22Rv1 (cell line): ENCODE results near the gene MBNL2.

ENCODE experiments used
- H3K27ac ChIP-seq: fragments of 450-650 bp; 2 replicates; pipeline ENCODE4 v1.5.1; 2017
- ZFX ChIP-seq: fragments of 450-650 bp; IDR thresholded peaks from 2 replicates; pipeline ENCODE4 v1.6.1; 2017; ENCODE audit warnings: antibody characterized with exemption, borderline replicate concordance
- TF ChIP-seq, protein P1 (sequence below): fragments of 450-650 bp; IDR thresholded peaks from 2 replicates; pipeline ENCODE4 v1.5.1; 2017; ENCODE audit warnings: mild to moderate bottlenecking

Gene MBNL2

DNA sequence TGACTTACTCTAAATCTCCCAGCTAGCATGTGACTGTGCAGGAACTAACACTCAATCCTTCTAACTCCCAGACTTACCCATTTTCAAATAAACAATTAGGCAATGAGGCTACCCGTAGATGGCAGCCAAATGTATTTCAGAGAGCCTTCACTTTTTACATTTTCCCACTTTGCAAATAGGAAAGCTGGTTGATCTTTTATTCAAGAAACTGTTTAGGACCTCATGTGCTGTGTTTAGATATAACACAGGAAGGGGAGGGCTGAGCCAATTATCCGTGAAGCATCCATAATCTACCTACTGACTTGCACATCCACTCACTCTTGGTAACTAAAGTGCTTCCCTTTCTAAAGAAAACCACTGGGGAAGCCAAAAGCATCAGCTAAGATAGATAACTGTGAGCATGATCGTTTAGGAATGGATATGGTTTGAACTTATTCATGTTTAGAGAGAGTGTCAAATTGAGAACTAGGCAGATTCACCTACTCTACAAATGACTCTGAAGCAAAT lies 33.4 kb downstream of the MBNL2 start:
- no peak overlapping the region for H3K27ac ChIP-seq
- TF ChIP-seq, protein P1, sequence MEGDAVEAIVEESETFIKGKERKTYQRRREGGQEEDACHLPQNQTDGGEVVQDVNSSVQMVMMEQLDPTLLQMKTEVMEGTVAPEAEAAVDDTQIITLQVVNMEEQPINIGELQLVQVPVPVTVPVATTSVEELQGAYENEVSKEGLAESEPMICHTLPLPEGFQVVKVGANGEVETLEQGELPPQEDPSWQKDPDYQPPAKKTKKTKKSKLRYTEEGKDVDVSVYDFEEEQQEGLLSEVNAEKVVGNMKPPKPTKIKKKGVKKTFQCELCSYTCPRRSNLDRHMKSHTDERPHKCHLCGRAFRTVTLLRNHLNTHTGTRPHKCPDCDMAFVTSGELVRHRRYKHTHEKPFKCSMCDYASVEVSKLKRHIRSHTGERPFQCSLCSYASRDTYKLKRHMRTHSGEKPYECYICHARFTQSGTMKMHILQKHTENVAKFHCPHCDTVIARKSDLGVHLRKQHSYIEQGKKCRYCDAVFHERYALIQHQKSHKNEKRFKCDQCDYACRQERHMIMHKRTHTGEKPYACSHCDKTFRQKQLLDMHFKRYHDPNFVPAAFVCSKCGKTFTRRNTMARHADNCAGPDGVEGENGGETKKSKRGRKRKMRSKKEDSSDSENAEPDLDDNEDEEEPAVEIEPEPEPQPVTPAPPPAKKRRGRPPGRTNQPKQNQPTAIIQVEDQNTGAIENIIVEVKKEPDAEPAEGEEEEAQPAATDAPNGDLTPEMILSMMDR = no peak
- TF ChIP-seq ZFX = no peak

DNA sequence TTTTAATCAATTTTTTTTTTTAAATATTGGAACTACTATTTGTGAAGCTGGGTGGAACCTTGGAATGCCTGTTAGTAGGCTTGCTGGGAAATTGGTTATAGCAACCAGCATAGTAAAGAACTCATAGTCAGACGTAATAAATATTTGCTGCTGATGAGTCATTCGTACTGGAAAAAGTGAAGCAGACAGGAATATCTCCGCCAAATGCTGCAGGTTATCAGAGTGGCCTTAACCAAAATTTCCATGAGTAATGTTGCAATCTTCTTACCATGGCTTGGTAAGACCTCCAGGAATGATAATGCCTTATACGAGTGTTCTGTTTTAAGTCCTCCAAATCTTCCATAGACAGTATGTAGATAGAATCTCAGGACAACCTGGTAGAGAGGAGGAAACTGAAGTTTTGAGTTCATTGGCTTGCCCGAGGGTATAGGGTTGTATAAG lies 34.2 kb downstream of the MBNL2 start:
- no peak overlapping the region for H3K27ac ChIP-seq
- TF ChIP-seq, protein P1 = no peak
- no peak for TF ChIP-seq ZFX

DNA sequence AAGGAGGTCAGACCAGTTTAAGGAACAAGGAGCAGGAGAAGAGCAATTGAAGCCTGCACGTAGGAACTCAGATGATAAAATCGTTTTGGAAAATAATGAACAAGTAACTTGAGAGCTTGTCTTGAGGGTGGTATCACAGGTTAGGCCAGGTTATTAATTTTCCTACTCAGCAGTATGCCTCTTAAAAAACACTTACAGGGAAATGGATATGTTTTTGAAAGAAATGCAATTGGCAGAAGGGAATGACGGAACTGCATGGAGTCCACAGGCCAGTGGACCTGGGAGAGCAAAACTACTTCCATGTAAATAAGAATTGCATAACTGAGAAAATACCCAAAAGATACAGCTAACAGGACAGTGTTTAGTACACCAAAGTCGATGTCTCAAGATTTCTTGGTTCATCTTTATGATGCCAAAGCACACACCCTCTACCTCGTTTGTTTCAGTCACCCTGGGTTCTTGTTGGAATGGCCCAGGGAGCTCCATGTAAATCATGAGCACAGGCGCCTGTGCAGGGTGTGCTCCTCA lies 35.2 kb downstream of the MBNL2 start:
- TF ChIP-seq, protein P1 = no peak
- TF ChIP-seq ZFX = no peak
- H3K27ac ChIP-seq = no peak overlapping the region

DNA sequence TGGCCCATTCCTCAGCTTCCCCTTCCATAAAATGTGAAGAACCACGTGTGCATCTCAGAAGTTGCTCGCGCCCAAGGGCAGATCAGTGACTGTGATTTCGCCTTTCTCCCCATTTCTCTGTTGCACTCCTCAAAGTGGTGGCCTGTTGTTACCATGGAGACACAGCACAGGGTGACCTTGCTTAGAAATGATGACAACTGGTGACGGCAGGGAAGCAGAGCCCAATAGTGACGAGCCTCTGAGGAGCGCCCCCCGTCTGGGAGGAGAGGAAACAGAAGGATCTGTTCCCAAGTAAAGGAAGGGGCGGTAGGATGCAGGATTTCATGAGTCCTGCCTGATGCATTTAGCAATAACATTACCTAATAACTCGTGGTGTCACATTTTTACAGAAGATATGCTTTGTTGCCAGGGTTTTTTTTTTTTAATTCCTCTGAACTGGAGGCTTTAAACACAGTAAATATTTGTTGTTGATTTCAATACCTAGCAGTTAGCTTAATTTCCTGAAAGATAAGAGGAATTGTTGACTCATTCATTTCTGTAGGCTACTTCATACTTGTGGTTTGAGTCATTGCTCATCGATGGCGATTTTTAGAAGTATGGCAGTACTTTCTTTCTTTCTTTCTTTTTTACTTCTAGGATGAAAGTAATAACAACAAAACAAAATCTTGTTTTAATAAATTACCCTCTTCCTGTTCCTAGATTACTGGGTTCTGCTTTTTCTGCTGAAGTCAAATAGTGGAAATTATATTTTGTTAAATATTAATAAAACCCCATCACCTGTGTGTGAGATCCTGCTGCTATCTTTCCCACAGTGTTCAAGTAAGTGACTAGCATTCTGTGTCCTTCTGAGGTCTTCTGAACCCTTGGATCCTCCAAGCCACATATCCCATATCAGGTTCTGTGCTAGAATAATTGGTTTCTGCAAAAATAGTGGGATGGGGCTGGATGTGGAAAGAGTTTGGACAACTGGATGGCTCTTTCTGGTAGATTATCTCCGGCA lies 36.0 kb downstream of the MBNL2 start:
- no peak overlapping the region for H3K27ac ChIP-seq
- no peak for TF ChIP-seq ZFX
- TF ChIP-seq, protein P1 = no peak

DNA sequence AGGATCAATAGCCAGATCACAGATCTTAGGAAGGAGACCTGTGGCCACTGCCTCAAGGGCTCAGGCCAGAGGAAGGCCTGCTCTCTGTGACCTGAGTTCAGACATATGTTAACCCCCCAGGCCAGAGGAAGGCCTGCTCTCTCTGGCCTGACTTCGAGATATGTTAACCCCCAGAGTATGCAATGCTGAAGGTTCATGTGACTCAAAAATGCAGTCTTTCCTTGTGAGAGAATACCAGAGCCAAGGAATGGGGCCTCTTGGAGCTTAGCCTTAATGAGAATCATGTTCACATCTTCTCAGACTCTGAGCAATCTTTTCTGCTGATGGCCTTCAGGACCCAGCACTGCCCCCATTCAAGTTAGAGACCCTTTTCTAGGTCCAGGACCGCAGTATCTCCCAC lies 36.7 kb downstream of the MBNL2 start:
- H3K27ac ChIP-seq = no peak overlapping the region

DNA sequence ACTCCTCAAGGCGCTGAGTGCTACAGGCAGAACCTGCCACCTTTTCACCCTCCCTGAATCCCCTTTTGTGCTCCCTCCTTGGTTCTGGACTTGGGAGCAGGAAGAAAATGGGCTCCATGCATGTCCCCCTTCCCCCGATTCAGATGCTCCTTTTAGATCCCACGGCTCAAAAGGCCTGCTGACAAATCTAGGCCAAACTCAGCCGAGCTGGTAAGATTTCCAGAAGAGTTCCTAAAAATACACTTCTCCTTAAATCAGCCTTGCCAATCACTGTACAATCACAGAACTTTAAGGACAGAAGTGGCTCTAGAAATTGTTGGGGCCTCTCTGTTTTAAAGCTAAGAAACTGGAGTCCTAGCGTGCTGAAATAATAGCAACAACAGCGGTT lies 37.3 kb downstream of the MBNL2 start:
- TF ChIP-seq, protein P1 = no peak
- no peak for TF ChIP-seq ZFX
- H3K27ac ChIP-seq = no peak overlapping the region

More for the DNA sequence above, 36.7 kb downstream of the MBNL2 start:
- TF ChIP-seq, protein P1 = no peak
- TF ChIP-seq ZFX = no peak
